Measurements from ENCODE around the gene CAMTA1. TPM values are rescaled to one million over a fixed set of nuclear protein-coding genes. Genes with fewer than 3 reads are reported as not detected.

CAMTA1 gene
- total RNA-seq, 2 experiments from 2014 or later, result 43.9 to 73.3 TPM

DNA sequence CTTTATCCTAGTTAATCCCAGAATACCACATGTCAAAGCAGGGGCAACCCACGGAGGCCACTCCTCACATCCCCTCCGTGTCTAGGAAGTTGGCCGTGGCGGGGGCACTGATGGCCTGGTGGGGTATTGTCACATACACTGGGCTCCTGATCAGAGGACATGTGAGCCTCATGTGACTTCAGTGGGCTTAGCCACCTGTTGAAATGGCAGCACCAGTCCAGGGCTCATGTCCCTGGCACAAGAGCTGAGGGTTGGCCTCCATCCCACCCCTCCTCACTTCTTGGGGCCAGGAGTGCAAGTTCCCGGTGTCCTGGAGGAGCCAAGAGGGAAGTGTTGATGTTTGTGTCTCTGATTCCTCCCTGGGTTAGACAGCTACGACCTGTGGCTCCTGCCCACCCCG, 313.4 kb downstream of the CAMTA1 start:
- BruUV-seq (replicated peaks), result no TSS peak

DNA sequence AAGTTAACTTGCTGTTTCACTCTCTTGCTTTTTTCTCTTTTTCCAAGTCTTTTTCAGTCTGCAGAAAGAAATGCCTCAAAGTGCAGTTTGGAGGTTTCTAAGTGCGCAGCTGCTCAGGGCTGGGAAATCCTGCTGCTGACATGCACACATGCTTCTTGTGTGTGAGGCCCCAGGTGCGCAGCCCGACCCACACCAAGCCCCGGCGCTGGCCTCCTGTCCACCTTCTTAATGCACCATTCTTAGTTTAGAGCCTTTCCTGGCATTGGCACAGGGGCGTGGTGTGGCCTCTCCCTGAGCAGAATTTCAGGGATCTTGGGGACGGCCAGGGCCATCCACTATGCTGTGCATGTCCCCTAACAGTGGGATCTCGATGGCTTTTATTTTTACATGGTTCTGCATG, 315.2 kb downstream of the CAMTA1 start:
- Histone ChIP-seq H3K4me3 (ENCODE audit: low read depth, low read length, poor library complexity, severe bottlenecking) (no peak overlapping the region), H3K9me3 (ENCODE audit: low read length) (peaks cover 10% of the 10 kb centered on the region), H3K4me2 (ENCODE audit: low read length) (no peak overlapping the region), H4K20me1 (ENCODE audit: insufficient read depth, low read length) (no peaks in the 10 kb centered on the region), H3K4me1 (ENCODE audit: insufficient read depth, low read length, poor library complexity, severe bottlenecking) (no peaks in the 10 kb centered on the region), H3K79me2 (ENCODE audit: insufficient read depth, low read depth, low read length) (no peaks in the 10 kb centered on the region), H2AFZ (ENCODE audit: low read length) (no peak overlapping the region), H3K27ac (ENCODE audit: low read depth, low read length, poor library complexity, severe bottlenecking) (no peak overlapping the region), H3K9me2 (ENCODE audit: insufficient read depth, low read length) (no peaks in the 10 kb centered on the region), H3K36me3 (ENCODE audit: insufficient read depth, low read length) (no peaks in the 10 kb centered on the region)
- ChIA-PET POLR2A (no interaction called here), CTCF (ENCODE audit: unreplicated experiment) (no interaction called here)
- no peak for DNase-seq (ENCODE audit: low spot score)
- no TSS peak for BruUV-seq (replicated peaks)
- intact Hi-C loops (cut with micrococcal nuclease; ENCODE audit: unreplicated experiment), result no loop called here
- no peak for TF ChIP-seq EZH2phosphoT487 (IDR thresholded peaks at IDR 0.05; ENCODE audit: borderline replicate concordance, low read depth, low read length)
- TF ChIP-seq, protein P1, sequence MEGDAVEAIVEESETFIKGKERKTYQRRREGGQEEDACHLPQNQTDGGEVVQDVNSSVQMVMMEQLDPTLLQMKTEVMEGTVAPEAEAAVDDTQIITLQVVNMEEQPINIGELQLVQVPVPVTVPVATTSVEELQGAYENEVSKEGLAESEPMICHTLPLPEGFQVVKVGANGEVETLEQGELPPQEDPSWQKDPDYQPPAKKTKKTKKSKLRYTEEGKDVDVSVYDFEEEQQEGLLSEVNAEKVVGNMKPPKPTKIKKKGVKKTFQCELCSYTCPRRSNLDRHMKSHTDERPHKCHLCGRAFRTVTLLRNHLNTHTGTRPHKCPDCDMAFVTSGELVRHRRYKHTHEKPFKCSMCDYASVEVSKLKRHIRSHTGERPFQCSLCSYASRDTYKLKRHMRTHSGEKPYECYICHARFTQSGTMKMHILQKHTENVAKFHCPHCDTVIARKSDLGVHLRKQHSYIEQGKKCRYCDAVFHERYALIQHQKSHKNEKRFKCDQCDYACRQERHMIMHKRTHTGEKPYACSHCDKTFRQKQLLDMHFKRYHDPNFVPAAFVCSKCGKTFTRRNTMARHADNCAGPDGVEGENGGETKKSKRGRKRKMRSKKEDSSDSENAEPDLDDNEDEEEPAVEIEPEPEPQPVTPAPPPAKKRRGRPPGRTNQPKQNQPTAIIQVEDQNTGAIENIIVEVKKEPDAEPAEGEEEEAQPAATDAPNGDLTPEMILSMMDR (conservative IDR thresholded peaks at IDR 0.05; ENCODE audit: low read length), result no peak

More for the DNA sequence above, 313.4 kb downstream of the CAMTA1 start:
- Histone ChIP-seq H2AFZ (ENCODE audit: low read length) (no peak overlapping the region), H3K36me3 (ENCODE audit: insufficient read depth, low read length) (no peaks in the 10 kb centered on the region), H3K9me2 (ENCODE audit: insufficient read depth, low read length) (no peaks in the 10 kb centered on the region), H3K27ac (ENCODE audit: low read depth, low read length, poor library complexity, severe bottlenecking) (no peak overlapping the region), H3K4me3 (ENCODE audit: low read depth, low read length, poor library complexity, severe bottlenecking) (no peak overlapping the region), H3K79me2 (ENCODE audit: insufficient read depth, low read depth, low read length) (no peaks in the 10 kb centered on the region), H3K4me2 (ENCODE audit: low read length) (no peak overlapping the region), H3K4me1 (ENCODE audit: insufficient read depth, low read length, poor library complexity, severe bottlenecking) (no peaks in the 10 kb centered on the region), H3K9me3 (ENCODE audit: low read length) (peaks cover 5% of the 10 kb centered on the region), H4K20me1 (ENCODE audit: insufficient read depth, low read length) (no peaks in the 10 kb centered on the region)
- intact Hi-C loops (cut with micrococcal nuclease; ENCODE audit: unreplicated experiment), result no loop called here
- no peak for DNase-seq (ENCODE audit: low spot score)
- CTCF ChIA-PET (ENCODE audit: unreplicated experiment), result no interaction called here
- no peak for TF ChIP-seq EZH2phosphoT487 (IDR thresholded peaks at IDR 0.05; ENCODE audit: borderline replicate concordance, low read depth, low read length)
- TF ChIP-seq, protein P1 (conservative IDR thresholded peaks at IDR 0.05; ENCODE audit: low read length), result no peak
- POLR2A ChIA-PET, result no interaction called here

DNA sequence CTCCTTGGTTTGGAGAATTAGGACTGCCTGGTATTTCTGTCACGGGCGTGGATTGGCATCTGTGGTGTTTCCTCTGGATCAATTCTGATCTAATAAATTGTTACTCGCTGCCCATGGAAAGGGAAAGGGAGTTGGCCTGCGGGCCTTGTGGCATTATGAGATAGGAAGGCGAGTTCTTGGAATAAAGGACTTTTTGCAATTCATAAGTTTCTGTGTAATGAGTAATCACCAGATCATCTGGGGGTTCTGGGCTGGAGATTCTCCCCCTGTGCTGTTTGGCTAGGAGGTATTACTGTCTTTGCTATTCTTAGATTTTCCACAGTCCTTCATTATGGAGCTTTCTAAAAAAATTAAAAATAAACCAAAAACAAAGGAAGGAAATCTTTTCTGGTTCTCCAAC, 315.9 kb downstream of the CAMTA1 start:
- H3K36me3 ChIP-seq (ENCODE audit: insufficient read depth, low read length), result no peaks in the 10 kb centered on the region
- no peaks in the 10 kb centered on the region for H3K79me2 ChIP-seq (ENCODE audit: insufficient read depth, low read depth, low read length)
- no peak overlapping the region for H3K4me2 ChIP-seq (ENCODE audit: low read length)
- intact Hi-C loops (cut with micrococcal nuclease; ENCODE audit: unreplicated experiment), result no loop called here
- peaks cover 10% of the 10 kb centered on the region for H3K9me3 ChIP-seq (ENCODE audit: low read length)
- H2AFZ ChIP-seq (ENCODE audit: low read length), result no peak overlapping the region
- H4K20me1 ChIP-seq (ENCODE audit: insufficient read depth, low read length), result no peaks in the 10 kb centered on the region
- POLR2A ChIA-PET, result no interaction called here
- no peaks in the 10 kb centered on the region for H3K4me1 ChIP-seq (ENCODE audit: insufficient read depth, low read length, poor library complexity, severe bottlenecking)
- BruUV-seq (replicated peaks), result no TSS peak
- no peak for DNase-seq (ENCODE audit: low spot score)
- TF ChIP-seq, protein P1 (conservative IDR thresholded peaks at IDR 0.05; ENCODE audit: low read length), result no peak
- TF ChIP-seq EZH2phosphoT487 (IDR thresholded peaks at IDR 0.05; ENCODE audit: borderline replicate concordance, low read depth, low read length), result no peak
- no peak overlapping the region for H3K27ac ChIP-seq (ENCODE audit: low read depth, low read length, poor library complexity, severe bottlenecking)
- no peak overlapping the region for H3K4me3 ChIP-seq (ENCODE audit: low read depth, low read length, poor library complexity, severe bottlenecking)
- CTCF ChIA-PET (ENCODE audit: unreplicated experiment), result no interaction called here
- H3K9me2 ChIP-seq (ENCODE audit: insufficient read depth, low read length), result no peaks in the 10 kb centered on the region
